GM12875 (cell line): ENCODE results near the gene ICAM1.

Source experiments
- H3K4me3 ChIP-seq: one replicate; pipeline ENCODE4 v1.5.1; 2011; ENCODE audit warnings: low read depth, low read length, control low read depth
- CTCF ChIP-seq: IDR thresholded peaks from 2 replicates; pipeline ENCODE4 v1.5.1; 2011; ENCODE audit warnings: low read depth, mild to moderate bottlenecking, control low read depth, inconsistent platforms, low read length, moderate library complexity, borderline replicate concordance; ENCODE audit not compliant: insufficient read depth

The ICAM1 gene

GRCh38 chr19:10227026-10227971 is 43.6 kb upstream of the ICAM1 start:
- TF ChIP-seq CTCF = no peak
- no peak overlapping the region for H3K4me3 ChIP-seq

DNA sequence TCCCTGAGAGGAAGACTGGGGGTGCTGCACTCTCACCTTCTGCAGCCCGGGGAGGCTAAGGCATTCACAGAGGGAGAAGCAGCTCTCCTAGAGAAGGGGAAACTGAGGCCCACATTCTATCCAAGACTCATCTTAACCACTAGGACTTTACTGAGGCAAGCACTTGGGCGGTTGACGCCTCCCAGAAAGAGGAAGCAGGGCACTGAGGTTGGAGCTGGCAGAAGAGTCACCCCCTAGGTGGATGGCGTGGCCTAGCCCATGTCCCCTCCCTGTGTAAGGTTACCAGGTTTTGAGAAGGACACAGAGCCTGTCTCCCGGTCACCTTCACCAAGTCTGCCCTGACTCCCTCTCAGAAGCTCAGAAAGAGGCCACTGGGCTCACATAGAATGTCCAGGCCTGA is 42.5 kb upstream of the ICAM1 start:
- no peak for TF ChIP-seq CTCF
- H3K4me3 ChIP-seq = no peak overlapping the region

GRCh38 chr19:10228920-10229319 is 42.0 kb upstream of the ICAM1 start:
- peak overlapping the region; percentile 8 for H3K4me3 ChIP-seq
- TF ChIP-seq CTCF = peak; percentile 68

DNA sequence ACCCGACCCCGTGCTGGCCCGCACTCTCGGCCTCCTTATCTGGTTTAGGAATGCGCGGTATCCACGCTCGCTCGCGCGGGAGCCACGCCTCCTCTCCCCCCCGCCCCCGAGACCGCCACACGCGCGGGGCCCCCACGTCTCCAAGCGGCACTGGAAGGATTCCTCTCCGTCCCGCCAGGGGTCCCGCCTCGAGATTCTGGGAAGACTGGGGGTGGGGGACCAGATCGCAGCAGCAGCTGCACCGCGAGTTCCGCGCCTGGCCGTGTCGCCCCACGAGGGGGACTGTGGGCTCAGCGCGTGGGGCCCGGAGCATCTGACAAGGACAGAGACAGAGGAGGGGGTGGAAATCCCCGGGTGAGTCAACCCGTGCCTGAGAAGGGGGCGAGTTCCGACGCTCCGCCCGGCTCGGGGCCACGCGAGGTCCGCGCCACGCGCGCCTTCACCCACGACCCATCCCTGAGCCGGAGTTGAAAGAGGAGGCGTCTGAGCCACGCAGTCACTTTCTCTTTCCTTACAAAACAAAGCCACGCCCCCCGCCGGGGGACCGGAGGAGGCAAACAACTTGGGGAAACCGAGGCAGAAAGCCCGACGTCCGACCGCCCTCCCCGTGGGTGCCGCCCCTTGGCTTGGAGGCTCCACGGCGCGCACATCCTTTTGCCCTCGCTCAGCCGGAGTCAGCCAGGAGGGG is 40.6 kb upstream of the ICAM1 start:
- no peak for TF ChIP-seq CTCF
- H3K4me3 ChIP-seq = peak overlapping the region; percentile 98

GRCh38 chr19:10230861-10231611 is 39.9 kb upstream of the ICAM1 start, which contains the start of gene S1PR2:
Gene S1PR2, minus strand, starts transcription at chr19:10231331. Its CDS starts 6,426 bp downstream, at chr19:10224905.
- H3K4me3 ChIP-seq = peak within 1 kb of the TSS; percentile 98
- TF ChIP-seq CTCF = no peak

- TF ChIP-seq CTCF = no peak
- peak overlapping the region; percentile 98 for H3K4me3 ChIP-seq
These were observed 39.2 kb upstream of the ICAM1 start for GRCh38 chr19:10231612-10232228.
